HG03108 (cell line): Measurements from ENCODE around the gene CCDC57.
"Not testable (repeated sequence)": the region's sequence is repeated elsewhere in the genome, so short reads cannot be mapped to it uniquely, and the experiment has no call there.

Experiments used
- ATAC-seq: cut with Tn5 transposase; IDR thresholded peaks from one replicate; pipeline ENCODE4 v1.9.1; 2021; ENCODE audit warnings: moderate library complexity; ENCODE audit not compliant: unreplicated experiment

Gene CCDC57

DNA sequence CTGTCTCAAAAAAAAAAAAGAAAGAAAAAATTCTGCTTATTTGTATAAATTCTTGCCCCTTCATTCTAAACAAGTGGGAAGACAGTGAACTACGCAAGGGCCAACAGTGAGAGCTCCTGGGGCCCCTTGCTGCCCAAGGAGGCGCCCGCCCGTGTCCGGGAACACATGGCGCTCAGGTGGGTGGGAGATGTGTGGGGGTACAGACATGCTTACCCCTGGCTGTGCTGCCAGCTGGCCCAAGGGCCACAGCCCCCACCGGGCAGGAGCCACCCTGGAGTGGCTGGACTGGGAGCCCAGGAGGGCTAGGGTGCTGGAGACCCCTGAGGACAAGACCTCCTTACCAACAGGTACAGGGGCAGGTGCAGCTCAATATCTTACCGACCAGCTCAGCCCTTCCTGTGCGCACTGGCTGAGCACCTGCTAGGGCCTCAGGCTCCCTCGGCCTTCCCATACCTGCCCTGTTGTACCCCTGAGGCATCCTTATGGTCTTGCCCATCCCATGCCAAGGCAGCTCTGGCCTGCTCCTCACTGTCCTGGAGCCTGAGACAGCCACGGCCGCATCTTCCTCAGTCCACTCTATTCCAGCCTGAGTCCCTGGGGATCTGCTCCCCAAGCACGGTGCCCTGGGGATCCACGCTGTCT lies 56.2 kb downstream of the CCDC57 start:
- ATAC-seq, result no peak

DNA sequence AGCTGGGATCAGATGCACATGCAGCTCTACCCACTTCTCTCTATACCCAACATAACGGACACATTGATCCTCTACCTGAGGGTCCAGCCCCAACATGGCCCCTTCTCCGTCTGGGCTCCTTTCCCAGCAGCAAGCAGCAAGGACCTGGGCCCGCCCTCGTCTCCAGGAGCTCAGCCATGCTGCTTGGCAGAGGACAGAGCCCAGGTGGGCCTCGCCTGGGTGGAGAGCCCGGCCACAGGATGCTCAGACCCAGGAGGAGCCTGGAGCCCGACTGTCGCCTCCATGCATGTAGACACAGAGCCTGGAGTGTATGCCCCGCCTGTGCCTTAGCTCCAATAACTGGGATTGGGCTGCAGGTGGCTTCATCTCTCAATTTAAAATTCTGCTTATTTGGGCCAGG lies 57.0 kb downstream of the CCDC57 start:
- no peak for ATAC-seq

DNA sequence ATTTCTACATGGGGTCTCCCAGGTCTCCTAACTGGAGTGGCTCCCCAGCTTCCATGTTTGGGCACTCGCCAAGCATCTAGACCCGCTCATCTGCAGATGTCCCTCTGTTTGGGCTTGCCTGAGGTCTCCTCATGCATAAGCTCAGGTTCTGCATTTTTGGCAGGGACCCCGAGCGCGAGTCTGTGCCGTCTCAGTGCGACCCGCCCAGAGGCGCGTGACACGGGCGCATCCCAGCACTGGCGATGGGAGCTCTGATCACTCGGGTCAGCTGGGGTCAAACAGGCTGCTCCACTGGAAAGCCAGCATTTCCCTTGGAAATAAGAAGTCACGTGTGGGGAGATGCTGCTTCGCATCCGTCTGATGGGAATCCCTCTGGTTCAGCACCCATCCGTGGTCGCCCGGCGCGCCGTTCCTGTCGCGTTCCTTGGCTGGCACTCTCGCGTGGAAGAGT lies 57.7 kb downstream of the CCDC57 start:
- ATAC-seq, result no peak

DNA sequence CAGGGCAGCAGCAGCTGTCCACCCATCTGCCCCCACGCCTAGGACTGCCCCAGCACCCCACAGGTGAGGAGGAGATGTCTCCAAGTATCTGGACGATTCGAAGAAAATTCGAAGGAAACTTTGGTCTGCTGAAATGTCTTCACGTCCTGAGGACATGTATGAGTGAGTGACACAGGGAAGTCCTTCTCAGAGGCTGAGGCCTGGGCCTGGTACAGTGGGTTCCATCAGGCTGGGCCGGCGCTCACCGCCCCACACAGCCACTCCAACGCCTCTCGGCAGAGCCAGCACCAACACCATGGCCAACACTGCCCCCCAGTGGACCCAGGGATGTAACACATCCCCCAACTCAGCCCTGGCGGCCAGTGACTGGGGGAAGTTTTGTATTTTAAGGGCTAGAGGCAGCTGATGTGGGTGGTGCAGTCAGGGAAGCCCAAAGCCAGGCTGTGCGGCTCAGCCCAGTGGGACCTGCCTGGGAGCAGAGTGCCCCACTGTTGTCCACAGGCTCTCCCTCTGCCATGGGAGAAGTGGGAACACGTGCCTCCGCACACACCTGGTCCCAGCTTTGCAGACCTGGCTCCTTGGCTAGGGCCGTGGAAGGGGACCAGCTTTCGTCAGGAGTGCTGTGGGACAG lies 58.8 kb downstream of the CCDC57 start:
- ATAC-seq, result no peak

DNA sequence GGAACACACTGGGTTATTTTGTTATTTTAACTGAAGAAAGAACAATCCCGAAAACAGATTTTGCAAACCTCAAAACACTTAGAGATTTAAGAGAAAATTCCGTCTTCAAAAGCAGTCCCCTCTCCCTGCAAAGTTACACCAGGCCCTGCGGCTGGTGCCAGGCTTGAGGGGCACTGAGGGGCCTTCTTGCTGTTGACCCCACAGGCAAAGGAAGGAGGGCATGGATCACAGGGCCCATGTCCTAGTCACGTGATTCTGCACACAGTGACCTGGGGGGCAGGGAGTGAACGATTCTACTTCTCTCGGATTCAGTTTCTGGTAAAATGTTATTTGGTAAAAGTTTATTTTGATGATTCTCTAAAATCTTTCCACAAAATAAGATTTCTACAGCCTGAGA lies 59.3 kb downstream of the CCDC57 start:
- no peak for ATAC-seq

DNA sequence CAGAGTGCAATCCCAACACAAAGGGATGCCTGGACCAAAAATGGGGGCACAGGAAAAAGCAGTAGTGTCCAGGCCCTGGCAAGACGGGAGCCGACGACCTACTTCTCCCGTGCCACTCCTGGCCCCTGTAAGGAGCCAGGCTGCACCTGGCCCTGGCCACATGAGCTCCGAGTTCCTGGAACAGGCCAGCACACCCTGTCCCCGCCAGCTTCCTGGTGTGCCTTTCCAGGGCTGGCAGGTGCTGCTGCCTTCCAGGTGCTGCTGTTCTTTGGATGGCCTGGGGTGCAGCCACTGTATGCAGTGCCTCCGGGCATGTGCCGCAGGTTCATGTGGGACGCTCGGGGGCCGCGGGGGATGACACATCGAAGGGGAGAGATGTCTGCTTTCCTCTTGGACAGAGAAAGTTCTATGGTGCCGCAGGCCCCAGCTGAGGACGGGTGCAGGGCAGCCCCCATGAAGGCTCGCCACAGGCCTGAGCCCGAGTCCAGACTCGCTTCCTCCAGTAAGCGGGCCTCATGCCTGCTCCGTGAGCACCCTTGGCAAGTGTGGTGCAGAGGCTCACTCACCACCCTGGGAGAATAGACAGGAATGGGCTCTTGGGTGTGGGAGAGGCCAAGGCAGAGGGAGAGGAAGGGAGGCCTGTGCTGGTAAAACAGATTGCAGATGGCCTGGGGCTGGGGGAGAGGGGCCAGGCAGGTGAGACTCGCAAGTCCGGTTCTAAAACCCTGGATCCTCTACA lies 59.9 kb downstream of the CCDC57 start:
- ATAC-seq, result no peak

DNA sequence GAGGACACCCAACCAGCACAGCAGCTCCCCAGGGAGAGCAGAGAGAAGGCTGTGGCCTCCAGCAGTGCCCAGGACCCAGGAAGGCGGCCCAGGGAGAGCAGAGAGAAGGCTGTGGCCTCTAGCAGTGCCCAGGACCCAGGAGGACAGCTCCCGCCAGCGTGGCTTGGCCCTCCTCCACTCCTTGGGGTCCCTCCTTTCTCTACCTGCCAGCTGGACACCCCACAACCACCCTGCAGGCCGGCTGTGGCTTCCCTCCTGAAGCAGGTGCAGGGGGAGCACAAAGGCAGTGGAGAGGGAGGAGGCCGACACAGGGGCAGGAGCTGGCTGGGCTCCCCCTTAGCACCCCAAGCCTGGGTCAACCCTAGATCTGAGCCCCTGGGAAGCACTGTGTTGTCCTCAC lies 60.5 kb downstream of the CCDC57 start:
- ATAC-seq, result no peak

DNA sequence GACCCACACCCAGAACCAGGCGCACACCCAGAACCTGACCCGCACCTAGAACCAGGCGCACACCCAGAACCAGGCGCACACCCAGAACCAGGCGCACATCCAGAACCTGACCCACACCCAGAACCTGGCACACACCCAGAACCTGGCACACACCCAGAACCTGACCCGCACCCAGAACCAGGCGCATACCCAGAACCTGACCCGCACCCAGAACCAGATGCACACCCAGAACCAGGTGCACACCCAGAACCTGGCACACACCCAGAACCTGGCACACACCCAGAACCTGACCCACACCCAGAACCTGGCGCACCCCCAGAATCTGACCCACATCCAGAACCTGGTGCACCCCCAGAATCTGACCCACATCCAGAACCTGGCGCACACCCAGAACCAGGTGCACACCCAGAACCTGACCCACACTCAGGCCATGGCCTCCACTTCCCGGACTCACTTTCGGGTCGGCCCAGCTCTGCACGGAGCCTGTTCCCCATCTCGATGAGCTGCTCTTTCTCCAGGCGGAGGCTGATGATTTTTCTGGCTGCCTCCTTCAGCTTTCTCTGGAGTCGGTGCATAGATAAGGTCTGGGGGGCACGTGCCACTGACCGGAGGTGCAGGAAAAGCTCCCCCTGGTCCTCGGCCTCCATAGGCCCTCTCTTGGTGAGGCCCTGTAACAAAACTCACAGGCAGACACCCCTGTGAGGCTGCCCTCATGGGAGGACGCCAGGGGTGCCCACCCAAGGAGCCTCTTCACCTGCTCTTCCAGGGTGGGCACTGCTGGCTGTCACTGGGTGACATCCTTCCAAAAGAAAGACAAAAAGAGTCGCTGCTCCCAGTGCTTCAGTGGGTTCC lies 61.3 kb downstream of the CCDC57 start:
- ATAC-seq, result no peak

DNA sequence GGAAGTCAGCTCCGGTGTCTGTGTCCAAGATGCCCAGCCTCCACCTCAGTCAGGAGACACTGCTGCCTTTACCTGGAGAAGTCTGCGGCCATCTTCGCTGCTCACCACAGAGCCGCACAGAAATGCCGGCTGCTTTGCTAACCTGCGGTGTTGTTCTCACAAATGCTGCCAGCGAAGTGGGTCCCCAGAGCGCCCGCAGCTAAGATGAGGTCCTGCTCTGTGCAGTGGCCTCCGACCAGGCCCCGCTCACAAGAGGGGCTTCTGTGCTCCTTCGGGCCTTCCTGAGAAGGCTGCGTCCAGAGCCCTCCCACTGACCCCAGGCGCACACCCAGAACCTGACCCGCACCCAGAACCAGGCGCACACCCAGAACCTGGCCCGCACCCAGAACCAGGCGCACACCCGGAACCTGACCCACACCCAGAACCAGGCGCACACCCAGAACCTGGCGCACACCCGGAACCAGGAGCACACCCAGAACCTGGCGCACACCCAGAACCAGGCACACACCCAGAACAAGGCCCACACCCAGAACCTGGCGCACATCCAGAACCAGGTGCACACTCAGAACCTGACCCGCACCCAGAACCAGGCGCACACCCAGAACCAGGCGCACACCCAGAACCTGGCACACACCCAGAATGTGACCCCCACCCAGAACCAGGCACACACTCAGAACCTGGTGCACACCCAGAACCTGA lies 63.1 kb downstream of the CCDC57 start:
- no peak for ATAC-seq

DNA sequence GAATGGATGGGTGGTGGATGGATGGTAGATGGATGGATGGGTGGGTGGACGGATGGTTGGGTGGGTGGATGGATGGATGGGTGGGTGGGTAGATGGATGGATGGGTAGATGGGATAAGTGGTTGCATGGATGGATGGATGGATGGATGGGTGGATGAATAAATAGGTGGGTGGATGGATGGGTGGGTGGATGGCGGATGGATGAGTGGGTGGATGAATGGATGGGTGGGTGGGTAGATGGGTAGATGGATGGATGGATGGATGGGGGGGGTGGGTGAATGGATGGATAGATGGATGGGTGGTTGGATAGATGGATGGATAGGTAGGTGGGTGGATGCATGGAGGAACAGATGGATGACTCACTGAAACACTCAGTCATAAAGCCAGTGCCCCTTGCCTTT lies 63.6 kb downstream of the CCDC57 start:
- ATAC-seq, result no peak

DNA sequence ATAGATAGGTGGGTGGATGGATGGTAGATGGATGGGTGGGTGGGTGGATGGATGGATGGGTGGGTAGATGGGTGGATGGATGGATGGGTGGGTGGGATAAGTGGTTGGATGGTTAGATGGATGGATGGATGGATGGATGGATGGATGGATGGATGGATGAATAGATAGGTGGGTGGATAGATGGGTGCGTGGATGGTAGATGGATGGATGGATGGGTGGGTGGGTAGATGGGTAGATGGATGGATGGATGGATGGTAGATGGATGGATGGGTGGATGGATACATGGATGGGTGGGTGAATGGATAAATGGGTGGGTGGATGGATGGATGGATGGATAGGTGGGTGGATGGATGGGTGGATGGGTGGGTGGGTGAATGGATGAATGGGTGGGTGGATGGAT lies 64.6 kb downstream of the CCDC57 start:
- no peak for ATAC-seq

DNA sequence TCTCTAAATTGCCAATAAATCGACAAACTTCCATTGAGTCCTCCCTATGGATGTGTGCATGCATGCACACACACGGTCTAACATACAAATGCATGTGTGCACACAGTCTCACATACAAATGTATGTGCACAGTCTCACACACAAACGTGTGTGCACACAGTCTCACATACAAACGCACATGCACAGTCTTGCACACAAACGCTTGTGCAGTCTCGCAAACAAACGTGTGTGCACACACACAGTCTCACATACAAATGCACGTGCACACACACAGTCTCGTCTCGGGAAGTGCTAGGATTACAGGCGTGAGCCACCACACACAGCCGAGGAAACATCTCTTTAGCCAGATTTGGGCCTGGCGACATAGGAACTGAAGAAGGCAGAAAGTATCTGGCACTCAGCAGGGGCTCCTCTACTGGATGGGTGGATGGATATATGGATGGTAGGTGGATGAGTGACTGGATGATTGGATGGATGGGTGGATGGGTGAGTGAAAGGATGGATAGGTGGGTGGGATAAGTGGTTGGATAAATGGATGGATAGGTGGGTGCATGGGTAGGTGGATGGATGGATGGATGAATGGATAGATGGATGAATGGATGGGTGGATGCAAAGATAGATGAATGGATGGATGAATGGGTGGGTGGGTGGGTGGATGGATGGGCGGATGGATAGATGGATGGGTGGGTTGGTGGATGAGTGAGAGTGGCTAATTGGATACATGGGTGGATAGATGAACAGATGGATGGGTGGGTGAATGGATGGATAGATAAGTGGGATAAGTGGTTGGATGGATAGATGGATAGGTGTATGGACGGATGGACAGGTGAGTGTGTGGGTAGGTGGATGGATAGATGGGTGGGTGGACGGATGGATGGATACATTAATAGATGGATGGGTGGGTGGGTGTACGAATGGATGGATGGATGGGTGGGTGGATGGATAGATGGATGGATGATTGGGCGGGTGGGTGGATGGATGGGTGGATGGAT lies 65.7 kb downstream of the CCDC57 start:
- ATAC-seq, result no peak

DNA sequence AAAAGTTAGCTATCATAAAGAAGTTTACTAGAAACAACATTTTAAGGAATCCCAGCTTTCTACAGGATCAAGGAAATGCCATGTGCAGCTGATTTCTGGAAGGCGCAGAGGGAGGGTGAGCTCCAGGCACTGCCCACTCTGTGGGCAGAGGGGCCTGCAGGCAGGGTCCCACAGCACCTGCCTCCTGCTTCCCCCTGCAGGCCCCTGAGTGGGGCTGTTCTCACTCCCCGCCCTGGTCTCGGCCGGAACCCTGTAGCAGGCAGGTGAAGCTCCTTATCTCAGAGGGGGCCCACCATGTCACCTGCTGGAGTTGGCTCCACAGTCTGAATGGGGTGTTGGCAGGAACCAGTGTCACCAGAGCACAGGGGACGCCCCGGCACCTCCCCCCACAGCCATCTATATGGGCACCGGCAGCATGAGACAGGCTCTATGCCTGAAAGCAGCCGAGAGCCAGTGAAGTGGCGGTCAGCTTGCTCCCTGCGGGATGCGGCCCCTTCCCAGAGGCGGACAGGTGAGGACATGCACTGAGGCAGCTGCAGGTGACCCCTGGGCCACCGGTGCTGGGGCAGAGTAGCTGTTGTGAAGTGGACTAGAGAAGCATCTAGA lies 67.0 kb downstream of the CCDC57 start:
- ATAC-seq, result no peak

DNA sequence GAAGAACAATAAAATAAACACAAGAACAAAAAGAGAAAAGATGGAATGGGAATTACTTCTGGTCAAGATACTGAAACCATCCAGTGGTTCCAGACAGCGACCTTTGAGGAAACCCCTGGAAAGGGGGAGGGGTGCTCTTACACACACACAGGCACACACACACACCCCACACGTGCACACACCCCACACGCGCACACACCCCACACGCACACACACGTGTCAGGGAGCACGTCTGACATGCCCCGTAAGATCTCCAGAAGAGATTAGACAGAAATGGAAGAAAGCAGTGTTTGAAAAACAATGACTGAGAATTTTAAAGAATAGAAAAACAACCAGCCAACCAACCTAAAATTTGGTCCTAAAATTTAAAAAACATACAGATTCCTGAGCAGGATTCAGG lies 69.3 kb downstream of the CCDC57 start:
- no peak for ATAC-seq

DNA sequence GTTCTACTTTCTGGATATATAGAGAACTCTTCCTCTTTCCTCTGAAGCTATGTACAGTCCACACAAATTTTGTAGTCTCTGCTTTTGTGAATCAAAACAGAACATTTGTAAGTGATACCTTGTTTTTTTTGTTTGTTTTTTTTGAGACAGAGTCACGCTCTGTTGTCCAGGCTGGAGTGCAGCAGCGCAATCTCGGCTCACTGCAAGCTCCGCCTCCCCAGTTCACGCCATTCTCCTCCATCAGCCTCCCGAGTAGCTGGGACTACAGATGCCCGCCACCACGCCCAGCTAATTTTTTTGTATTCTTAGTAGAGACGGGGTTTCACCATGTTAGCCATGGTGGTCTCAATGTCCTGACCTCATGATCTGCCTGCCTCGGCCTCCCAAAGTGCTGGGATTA lies 72.7 kb downstream of the CCDC57 start:
- not testable (repeated sequence) for ATAC-seq

DNA sequence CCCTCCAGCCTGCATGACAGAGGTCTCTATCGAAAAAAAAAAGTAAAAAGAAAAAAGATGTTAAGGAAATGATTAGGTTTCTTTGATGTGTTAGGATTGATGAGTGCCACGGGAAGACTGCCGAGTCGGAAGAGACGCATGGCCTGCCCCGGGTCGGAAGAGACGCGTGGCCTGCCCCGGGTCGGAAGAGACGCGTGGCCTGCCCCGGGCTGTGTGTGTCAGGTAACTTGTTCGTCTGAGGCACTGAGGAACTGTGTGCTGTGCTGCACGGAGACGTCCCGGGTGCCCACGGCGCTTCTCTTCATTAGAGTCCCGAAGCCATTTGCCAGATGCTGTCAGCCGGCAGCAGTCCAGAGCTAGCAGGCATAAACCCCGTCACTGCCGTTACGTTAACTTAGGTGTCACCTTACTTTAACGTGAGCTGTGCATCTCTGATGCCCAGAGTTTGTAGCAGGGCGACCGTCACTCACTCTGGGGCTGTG lies 74.1 kb downstream of the CCDC57 start:
- no peak for ATAC-seq

DNA sequence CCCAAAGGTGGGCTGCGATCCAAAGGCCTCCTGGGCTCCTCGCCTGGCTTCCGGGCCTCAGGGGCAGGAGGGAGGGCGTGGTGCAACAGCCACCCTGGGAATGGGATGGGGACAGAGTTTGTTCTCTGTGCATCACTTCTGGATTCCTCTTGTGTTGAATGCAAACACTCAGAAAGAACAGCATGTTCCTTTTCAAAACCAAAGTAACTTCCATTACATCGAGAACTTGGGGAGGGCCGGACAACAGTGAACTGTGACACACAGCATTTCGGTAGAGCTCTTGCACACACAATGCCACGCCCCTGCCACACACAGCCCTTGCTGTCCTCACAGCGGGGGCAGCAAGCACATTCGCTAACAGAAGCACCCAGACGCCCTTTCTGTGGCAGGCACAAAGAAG lies 78.5 kb downstream of the CCDC57 start:
- ATAC-seq, result no peak

DNA sequence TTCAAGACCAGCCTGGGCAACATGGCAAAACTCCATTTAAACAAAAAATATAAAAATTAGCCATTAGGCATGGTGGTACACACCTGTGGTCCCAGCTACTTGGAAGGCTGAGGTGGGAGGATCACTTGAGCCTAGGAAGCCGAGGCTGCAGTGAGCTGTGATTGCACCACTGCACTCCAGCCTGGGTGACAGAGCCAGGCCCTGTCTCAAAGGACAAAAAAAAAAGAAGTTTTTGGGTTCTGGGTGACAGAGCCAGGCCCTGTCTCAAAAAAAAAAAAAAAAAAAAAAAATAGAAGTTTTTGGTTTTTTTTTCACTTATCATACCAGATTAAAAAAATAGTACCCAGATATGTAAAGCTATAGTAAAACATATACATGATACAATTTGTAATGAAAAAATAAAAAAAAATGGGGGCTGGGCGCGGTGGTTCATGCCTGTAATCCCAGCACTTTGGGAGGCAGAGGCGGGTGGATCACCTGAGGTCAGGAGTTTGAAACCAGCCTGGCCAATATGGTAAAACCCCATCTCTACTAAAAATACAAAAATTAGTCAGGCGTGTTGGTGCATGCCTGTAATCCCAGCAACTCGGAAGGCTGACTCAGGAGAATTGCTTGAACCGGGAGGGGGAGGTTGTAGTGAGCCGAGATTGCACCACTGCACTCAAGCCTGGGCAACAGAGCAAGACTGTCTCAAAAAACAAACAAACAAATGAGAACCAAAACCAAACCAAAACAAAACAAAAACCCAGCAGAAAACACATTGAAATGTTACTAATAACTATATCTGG lies 79.3 kb downstream of the CCDC57 start:
- not testable (repeated sequence) for ATAC-seq
